Muscle layer of duodenum (tissue), 2 donors: Measurements from ENCODE around the gene UQCC5.

Experiments
- H3K27ac ChIP-seq: one replicate; pipeline ENCODE4 v1.7.0; 2013; ENCODE audit warnings: mild to moderate bottlenecking, low read length
- H3K27me3 ChIP-seq: one replicate; pipeline ENCODE4 v1.7.0; 2013; ENCODE audit warnings: low read depth, mild to moderate bottlenecking, control low read depth, low read length
- H3K36me3 ChIP-seq, 2 donors: one replicate each; pipeline ENCODE4 v1.7.0; 2013; ENCODE audit warnings: low read length in 2 of 2, control low read depth in 1 of 2, mild to moderate bottlenecking in 1 of 2; ENCODE audit not compliant: insufficient read depth in 2 of 2, control insufficient read depth in 1 of 2
- H3K4me1 ChIP-seq, 2 donors: one replicate each; pipeline ENCODE4 v1.7.0; 2013; ENCODE audit warnings: low read length in 2 of 2, mild to moderate bottlenecking in 2 of 2, control low read depth in 1 of 2, moderate library complexity in 1 of 2; ENCODE audit not compliant: insufficient read depth in 2 of 2, control insufficient read depth in 1 of 2
- H3K4me3 ChIP-seq, 2 donors: one replicate each; pipeline ENCODE4 v1.7.0; 2013; ENCODE audit warnings: low read length in 2 of 2, low read depth in 1 of 2, mild to moderate bottlenecking in 1 of 2
- H3K9me3 ChIP-seq, 2 donors: one replicate each; pipeline ENCODE4 v1.7.0; 2013; ENCODE audit warnings: low read length in 2 of 2, control low read depth in 1 of 2, mild to moderate bottlenecking in 1 of 2; ENCODE audit not compliant: control insufficient read depth in 1 of 2
- donor health status: healthy.

UQCC5 gene

GRCh38 chr3:52532838-52533622 is 3.4 kb upstream of the UQCC5 start:
- no peaks in the 10 kb centered on the region for H3K9me3 ChIP-seq
- H3K4me3 ChIP-seq = peak overlapping the region in 1 of 2 donors; percentile 62
- H3K27ac ChIP-seq = no peak overlapping the region
- H3K36me3 ChIP-seq = peaks cover 0 to 1% of the 10 kb centered on the region in 2 donors
- H3K4me1 ChIP-seq = peaks cover 7 to 18% of the 10 kb centered on the region in 2 donors
- H3K27me3 ChIP-seq = no peaks in the 10 kb centered on the region

- Histone ChIP-seq H3K36me3 (no peaks in the 10 kb centered on the region), H3K27ac (no peak within 1 kb of the TSS), H3K9me3 (no peaks in the 10 kb centered on the region), H3K4me1 (peaks cover 8 to 25% of the 10 kb centered on the region in 2 donors), H3K4me3 (peak within 1 kb of the TSS; percentile 33 to 63), H3K27me3 (no peaks in the 10 kb centered on the region)
Measured at GRCh38 chr3:52533623-52534280, 2.7 kb upstream of the UQCC5 start, which contains the start of gene NT5DC2. TSS of gene NT5DC2 (minus strand) at chr3:52533857. CDS start at chr3:52533737, 120 bp downstream.

GRCh38 chr3:52534281-52535183 is 1.9 kb upstream of the UQCC5 start:
- peak overlapping the region; percentile 33 to 63 for H3K4me3 ChIP-seq
- H3K36me3 ChIP-seq = no peaks in the 10 kb centered on the region
- no peak overlapping the region for H3K27ac ChIP-seq
- H3K4me1 ChIP-seq = peaks cover 8 to 32% of the 10 kb centered on the region in 2 donors
- no peaks in the 10 kb centered on the region for H3K9me3 ChIP-seq
- no peaks in the 10 kb centered on the region for H3K27me3 ChIP-seq

GRCh38 chr3:52535411-52536111 is 844 bp upstream of the UQCC5 start:
- Histone ChIP-seq H3K27ac (no peak overlapping the region), H3K4me3 (peak overlapping the region; percentile 45 to 75)

GRCh38 chr3:52536112-52536368 is 365 bp upstream of the UQCC5 start:
- H3K9me3 ChIP-seq = no peaks in the 10 kb centered on the region
- H3K4me3 ChIP-seq = peak overlapping the region; percentile 45 to 75
- no peak overlapping the region for H3K27ac ChIP-seq
- peaks cover 8 to 32% of the 10 kb centered on the region in 2 donors for H3K4me1 ChIP-seq
- H3K36me3 ChIP-seq = peaks cover 1 to 3% of the 10 kb centered on the region in 2 donors
- H3K27me3 ChIP-seq = no peaks in the 10 kb centered on the region

More at GRCh38 chr3:52535411-52536111, 844 bp upstream of the UQCC5 start:
- Histone ChIP-seq H3K36me3 (no peaks in the 10 kb centered on the region), H3K9me3 (no peaks in the 10 kb centered on the region), H3K4me1 (peaks cover 8 to 32% of the 10 kb centered on the region in 2 donors), H3K27me3 (no peaks in the 10 kb centered on the region)

- no peaks in the 10 kb centered on the region for H3K9me3 ChIP-seq
- peaks cover 4 to 9% of the 10 kb centered on the region in 2 donors for H3K36me3 ChIP-seq
- H3K27me3 ChIP-seq = no peaks in the 10 kb centered on the region
- H3K4me1 ChIP-seq = peaks cover 8 to 31% of the 10 kb centered on the region in 2 donors
- peak overlapping the region; percentile 75 to 81 for H3K4me3 ChIP-seq
- H3K27ac ChIP-seq = peak overlapping the region; percentile 82
Measured at GRCh38 chr3:52537165-52537620, 788 bp downstream of the UQCC5 start.

GRCh38 chr3:52537726-52538421 is 1.5 kb downstream of the UQCC5 start:
- peak overlapping the region; percentile 75 to 81 for H3K4me3 ChIP-seq
- peak overlapping the region; percentile 82 for H3K27ac ChIP-seq
- H3K9me3 ChIP-seq = no peaks in the 10 kb centered on the region
- no peaks in the 10 kb centered on the region for H3K27me3 ChIP-seq
- peaks cover 8 to 25% of the 10 kb centered on the region in 2 donors for H3K4me1 ChIP-seq
- H3K36me3 ChIP-seq = peaks cover 4 to 9% of the 10 kb centered on the region in 2 donors

GRCh38 chr3:52539010-52539653 is 2.7 kb downstream of the UQCC5 start:
- Histone ChIP-seq H3K27ac (no peak overlapping the region), H3K36me3 (peaks cover 4 to 9% of the 10 kb centered on the region in 2 donors), H3K4me1 (peaks cover 8 to 23% of the 10 kb centered on the region in 2 donors), H3K4me3 (no peak overlapping the region), H3K9me3 (no peaks in the 10 kb centered on the region), H3K27me3 (no peaks in the 10 kb centered on the region)

GRCh38 chr3:52541050-52541449 is 4.6 kb downstream of the UQCC5 start:
- H3K27me3 ChIP-seq = no peaks in the 10 kb centered on the region
- no peak overlapping the region for H3K4me3 ChIP-seq
- no peaks in the 10 kb centered on the region for H3K9me3 ChIP-seq
- H3K27ac ChIP-seq = no peak overlapping the region
- H3K36me3 ChIP-seq = peaks cover 9 to 10% of the 10 kb centered on the region in 2 donors
- peaks cover 8 to 23% of the 10 kb centered on the region in 2 donors for H3K4me1 ChIP-seq

- H3K4me3 ChIP-seq = no peak overlapping the region
- H3K27me3 ChIP-seq = no peaks in the 10 kb centered on the region
- peaks cover 24 to 36% of the 10 kb centered on the region in 2 donors for H3K36me3 ChIP-seq
- no peaks in the 10 kb centered on the region for H3K4me1 ChIP-seq
- no peak overlapping the region for H3K27ac ChIP-seq
- no peaks in the 10 kb centered on the region for H3K9me3 ChIP-seq
Measured at GRCh38 chr3:52544937-52545336, 8.5 kb downstream of the UQCC5 start.
